Stimulated activated CD4-positive, alpha-beta T cell treated with anti-CD3 and anti-CD28 coated beads, Interleukin-1b, Interleukin-23, amount 100 ng/mL, for 1 hour (primary cell): ENCODE data around the gene LRRC58.
"Not testable (repeated sequence)": the region's sequence is repeated elsewhere in the genome, so short reads cannot be mapped to it uniquely, and the experiment has no call there.

Experiments used
- DNase-seq, 2 donors: peaks; one replicate each; pipeline ENCODE4 v3.0.0-alpha.2; 2020; ENCODE audit warnings: low read depth in 2 of 2

The LRRC58 gene

DNA sequence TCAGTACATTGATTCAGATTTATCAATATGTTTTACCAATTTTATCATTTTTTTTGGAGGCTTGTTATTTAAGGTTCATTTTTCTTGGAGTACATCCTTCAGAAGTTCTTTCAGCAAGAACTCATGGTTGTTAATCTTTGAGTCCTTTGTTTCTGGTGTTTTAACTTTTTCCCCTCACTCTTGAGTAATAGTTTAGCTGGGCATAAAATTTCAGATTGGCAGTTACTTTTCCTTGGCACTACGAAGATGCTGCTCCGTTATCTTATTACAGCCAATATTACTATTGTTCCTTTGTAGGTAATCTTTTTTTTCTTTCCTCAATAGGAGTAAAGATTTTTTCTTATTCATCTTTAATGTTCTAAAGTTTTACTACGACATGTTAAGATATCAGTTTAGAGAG is 9.8 kb downstream of the LRRC58 start:
- no peak for DNase-seq

DNA sequence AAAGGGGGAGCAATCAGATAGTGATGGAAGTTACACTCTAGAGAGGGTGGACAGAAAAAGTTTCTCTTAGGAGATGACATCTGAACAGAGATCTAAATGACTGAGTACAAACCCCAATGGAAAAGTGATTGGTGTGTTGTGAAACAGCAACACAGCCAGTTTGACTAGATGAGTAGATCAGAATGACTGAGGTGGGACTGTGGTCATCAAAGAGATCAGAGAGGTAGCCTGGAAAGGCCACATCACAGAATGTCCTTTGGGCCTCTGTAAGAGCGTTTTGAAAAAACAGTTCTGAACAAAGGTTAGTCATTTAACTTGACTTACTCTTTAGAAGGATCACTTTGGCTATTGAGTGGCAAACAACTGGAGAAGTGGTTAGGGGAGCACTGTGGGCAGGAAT is 10.6 kb downstream of the LRRC58 start:
- no peak for DNase-seq

DNA sequence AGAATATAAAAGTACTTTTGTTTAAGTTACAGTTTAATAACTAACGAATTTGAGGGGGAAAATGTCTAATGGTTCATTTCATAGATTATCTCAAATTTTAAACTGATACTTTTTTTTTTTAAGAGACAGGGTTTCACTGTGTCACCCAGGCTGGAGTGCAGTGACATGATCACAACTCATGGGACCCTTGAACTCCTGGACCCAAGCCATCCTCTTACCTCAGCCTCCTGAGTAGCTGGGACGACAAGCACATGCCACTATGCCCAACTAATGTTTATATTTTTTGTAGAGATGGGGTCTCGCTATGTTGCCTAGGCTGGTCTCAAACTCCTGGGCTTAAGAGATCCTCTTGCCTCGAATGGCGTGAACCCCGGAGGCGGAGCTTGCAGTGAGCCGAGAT is 16.5 kb downstream of the LRRC58 start:
- DNase-seq: no peak

DNA sequence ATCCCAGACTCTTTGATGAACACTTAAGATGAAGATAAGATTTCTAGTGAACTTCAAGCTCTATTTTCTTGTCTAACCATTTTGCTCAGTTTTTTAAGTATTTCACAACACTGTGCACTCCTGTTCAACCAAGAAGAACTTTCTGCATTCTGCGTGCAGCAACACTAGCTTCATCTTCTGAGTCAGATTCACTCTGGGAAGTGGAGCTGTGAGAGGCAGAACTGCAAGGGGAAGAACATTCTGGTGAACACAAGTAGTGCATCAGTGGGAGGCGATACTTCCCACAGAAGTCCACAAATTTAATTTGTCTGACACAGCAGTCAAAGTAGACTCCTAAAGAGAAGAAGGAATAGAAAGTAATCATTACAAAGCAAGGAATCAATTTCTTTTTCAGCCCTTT is 18.1 kb downstream of the LRRC58 start:
- no peak for DNase-seq

DNA sequence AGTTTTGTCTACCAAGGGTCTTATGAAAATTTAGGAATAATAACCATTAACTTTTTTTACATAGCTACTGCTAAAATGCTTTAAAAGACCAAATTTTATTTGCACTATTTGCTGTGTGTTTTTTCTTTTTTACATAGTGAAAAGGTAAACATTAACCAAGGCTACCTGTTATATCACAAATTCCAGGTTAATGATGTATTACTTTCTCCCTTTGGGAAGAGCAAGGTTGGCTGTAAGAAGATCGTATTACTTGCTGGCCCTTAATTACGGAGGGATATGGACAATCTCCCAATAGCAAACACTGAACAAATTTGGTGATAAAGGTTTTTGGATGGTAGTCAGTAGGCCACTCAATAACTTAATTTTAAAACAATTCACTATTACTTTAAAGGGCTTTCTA is 22.4 kb downstream of the LRRC58 start:
- DNase-seq: no peak

DNA sequence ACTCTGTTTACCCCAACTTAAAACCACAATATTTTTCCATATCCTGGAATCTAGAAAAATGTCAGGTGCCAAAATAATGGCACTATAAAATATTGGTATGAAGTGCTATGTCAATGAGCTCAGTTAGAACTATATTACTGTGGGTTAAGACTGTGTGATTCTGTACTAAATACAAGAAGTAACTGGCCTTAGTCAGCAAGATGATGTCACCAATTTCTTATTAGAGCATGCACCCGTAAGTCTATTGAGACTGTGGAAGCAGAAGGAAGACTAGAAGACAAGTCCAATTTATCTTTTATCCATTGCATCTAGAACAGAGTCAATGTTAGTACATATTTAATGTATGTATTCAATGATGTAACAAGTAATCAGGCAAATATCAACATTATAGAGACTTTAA is 25.0 kb downstream of the LRRC58 start:
- DNase-seq: no peak

DNA sequence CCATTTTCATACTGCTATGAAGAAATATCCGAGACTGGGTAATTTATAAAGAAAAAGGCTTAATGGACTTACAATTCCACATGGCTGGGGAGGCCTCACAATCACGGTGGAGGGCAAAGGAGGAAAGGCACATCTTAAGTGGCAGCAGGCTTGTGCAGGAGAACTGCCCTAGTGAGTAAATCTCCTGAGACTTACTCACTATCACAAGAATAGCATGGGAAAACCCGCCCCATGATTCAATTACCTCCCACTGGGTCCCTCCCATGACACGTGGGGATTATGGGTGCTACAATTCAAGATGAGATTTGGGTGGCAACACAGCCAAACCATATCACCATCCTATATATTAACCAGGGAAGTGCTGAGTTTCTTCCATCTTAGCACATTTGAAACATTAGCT is 25.4 kb downstream of the LRRC58 start:
- DNase-seq: not testable (repeated sequence)

DNA sequence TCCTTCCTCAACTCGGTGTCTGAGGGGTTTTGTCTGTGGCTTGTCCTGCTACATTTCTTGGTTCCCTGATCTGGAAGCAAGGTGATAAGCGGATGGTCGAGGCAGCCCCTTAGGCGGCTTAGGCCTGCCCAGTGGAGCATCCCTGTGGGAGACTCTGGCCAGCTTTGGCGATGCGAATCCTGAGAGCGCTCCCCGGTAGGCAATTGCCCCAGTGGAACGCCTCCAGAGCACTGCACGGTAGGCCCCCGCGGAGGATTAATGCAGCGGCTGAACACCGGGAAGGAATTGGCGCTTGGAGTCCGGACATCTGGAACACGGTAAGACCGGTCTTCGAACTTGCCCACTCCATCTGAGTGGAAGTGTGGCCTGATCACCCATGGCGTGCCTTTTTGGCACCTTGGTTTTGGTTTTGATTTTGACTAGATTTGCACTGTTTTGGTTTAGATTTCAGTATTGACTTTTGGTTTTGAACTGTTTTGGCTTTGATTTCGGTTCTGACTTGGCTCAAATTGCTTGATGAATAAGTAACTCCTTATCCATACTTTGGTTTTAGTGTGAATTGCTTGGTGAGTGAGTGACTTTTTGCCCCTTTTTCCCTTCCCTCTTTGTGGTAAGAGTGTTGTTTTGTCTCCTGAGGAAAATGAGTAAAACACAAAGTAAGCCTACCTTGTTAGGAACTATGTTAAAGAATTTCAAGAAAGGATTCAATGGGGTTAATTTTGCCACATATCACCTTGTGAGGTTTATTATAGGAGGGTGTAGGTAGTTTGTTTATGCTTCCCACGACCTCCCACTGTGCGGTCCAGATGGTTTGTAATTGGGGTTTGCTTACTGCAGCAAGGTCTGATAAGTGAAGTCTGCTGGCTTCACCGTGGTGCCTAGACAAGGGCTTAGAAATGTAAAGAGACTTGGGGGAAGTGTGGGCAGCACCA is 37.0 kb downstream of the LRRC58 start:
- DNase-seq: no peak

DNA sequence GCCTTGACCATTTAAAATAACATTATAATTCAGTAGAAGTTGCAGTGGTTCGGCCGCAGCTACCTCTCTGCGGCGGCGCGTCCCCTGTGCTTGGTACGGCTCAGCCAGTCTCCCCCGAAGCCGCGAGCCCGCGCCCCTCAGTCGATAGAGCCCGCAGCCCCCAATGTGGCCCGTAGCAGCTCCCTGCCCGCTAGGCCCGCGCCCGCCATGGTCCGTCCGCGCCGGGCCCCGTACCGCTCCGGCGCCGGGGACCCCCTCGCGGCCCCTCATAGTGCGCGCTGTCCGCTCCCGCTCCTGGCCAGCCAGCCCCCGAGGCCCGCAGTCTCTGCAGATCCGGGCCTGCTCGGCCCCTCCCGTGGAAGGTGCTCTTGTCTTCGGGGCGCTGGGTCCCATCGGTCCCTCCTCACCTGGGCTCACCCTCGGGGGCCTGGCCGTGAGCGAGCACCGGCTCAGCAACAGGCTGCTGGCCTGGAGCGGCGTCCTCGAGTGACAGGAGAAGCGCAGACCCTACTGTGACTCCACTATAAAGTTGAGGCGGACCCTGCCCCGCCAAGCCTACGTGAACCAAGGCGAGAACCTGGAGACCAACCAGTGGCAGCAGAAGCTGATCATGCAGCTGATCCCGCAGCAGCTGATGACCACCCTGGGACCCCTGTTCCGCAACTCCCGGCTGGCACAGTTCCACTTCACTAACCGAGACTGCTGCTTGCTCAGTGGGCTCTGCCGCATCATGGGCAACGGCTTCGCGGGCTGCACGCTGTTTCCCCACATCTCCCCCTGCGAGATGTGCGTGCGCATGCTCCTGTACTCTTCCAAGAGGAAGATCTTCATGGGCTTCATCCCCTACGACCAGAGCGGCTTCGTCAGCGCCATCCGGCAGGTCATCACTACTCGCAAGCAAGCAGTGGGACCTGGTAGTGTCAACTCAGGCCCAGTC is 42.4 kb downstream of the LRRC58 start:
- DNase-seq: no peak

DNA sequence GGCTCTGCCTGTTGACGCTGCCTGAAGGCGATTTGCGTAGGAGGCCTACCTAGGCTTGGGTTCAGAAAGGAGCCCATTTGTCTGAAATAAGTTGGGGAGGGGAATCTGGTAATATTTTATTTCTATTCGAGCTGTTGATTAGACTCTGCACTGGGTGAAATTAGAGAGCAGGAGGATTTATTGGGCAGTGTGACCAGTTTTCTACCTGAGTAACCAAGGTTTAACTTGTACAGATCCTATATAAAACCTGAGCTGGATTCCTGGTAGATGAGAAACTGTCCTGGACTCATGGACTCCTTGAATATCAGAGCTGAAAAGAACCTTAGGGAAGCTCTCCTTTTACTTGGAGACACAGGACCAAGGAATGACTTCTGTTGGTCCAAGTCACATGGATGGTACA is 44.5 kb downstream of the LRRC58 start:
- DNase-seq: no peak

DNA sequence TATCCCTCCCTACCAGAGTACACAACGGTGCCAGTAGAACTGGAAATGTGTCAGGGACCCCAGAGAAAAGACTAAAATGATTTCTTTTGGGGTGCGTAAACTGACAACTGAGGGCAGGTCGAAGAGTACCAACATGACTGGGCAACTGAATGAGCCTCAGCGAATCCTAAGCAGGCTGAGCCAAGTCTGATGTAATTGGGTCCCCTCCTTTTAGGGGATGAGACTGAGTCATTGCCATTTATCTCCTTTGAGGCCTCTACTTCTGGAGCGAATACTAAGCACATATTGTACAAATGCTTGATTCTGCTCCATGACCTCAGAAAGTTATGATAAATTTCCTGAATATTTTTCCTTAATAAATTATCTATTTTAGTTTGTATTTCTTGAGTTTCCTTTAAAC is 46.8 kb downstream of the LRRC58 start:
- DNase-seq: no peak

DNA sequence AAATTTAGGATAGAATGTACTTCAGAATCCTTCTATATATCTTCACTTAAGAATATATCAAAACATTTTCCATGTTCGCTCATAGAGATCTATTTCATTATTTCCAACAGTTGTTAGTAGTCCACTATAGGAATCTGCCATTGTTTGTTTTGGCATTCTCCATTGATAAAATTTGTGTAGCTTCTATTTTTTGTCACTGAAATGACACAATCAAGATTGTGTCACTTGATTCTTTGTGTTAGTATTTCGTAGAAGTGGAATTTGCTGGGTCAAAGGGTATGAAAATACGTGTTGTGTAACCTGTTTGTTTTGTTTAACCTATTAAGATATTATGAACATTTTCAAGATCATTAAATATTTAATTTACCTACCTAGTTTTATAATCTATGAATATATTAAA is 48.2 kb downstream of the LRRC58 start:
- no peak for DNase-seq

DNA sequence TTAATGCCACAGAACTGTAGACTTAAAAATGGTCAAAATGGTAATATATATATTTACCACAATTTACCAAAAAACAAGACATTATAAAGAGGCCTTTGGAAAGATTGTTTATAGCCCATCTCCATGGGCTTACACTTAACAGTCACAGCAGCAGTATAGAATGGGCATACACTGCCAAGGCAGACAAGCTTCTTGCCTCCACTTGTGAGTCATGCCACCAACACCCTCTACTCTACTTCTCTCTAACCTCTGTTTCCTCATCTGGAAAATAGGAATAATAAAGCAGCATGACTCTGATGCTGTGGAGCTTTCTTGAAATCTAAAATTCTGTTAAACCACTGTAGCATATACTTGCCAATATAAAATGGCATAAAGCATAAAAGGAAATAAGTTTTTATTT is 49.8 kb downstream of the LRRC58 start:
- DNase-seq: no peak

DNA sequence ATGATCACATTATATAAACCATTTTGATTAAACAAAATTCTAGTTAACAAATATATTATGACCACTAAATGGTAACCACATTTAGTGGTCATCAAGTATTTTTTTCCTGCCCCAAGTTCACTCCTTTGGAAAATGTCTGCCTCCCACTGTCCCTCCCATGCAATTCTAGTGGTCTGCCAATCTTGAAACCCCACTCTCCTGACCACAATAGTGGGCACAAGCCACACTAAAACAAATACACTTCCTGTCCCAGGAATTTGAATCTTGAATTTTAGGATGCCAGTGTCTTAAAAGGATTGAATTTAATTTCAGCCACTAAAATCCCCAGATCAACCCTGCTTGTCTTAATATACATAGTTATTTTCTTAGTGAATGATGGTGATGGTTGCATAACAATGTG is 50.2 kb downstream of the LRRC58 start:
- DNase-seq: no peak

DNA sequence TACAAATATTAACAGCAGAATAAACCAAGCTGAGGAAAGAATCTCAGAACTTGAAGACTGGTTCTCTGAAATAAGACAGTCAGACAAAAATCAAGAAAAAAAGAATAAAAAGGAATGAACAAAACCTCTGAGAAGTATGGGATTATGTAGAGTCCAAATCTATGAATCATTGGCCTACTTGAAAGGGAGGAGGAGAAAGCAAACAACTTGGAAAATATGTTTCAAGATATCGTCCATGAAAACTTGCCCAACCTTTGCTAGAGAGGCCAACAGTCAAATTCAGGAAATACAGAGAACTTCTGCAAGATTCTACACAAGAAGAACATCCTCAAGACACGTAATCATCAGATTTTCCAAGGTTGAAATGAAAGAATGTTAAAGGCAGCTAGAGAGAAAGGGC is 57.6 kb downstream of the LRRC58 start:
- not testable (repeated sequence) for DNase-seq

DNA sequence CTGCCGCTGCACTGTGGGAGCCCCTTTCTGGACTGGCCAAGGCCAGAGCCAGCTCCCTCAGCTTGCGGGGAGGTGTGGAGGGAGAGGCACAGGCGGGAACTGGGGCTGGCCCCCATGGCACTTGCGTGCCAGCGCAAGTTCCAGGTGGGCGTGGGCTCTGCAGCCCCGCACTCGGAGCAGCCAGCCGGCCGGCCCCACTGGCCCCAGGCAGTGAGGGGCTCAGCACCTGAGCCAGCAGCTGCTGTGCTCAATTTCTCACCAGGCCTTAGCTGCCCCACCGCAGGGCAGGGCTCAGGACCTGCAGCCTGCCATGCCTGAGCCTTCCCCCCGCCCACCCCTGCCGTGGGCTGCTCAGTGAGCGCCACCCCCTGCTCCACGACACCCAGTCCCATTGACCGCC is 59.5 kb downstream of the LRRC58 start:
- no peak for DNase-seq

DNA sequence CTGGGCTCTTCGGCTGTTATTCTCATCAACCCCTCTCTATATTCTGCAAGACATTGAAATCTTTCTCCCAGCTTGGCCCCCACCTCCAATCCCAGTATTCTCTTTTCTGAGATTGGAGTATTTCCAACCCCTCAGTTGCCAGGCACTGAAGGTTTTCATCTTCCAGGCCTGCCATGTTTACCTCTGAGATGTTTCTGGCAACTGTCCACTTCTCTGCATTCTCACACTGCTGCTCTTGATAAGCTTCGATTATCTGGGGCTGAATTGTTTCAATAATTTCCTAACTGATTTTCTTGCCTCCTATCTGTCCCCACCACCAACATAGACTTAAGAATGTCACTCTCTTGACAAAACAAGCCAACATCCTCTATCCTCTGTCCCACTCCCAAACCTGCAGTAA is 62.7 kb downstream of the LRRC58 start:
- no peak for DNase-seq

DNA sequence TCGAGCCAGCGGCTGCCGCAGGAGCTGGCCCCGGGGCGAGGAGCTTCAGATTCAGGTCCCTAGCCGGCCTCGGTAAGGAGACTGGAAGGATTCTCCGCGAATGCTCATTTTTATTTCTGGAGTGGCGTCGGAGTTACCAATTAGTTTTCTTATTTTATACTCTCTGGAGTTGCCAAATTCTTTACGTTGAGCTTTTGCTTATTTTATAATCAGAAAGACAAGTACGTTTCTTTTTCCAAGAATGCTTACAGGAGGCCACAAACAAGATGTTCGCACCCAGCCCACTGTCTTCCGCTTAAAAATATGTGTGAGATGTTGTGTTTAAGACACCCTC is 63.7 kb downstream of the LRRC58 start:
- DNase-seq: no peak

DNA sequence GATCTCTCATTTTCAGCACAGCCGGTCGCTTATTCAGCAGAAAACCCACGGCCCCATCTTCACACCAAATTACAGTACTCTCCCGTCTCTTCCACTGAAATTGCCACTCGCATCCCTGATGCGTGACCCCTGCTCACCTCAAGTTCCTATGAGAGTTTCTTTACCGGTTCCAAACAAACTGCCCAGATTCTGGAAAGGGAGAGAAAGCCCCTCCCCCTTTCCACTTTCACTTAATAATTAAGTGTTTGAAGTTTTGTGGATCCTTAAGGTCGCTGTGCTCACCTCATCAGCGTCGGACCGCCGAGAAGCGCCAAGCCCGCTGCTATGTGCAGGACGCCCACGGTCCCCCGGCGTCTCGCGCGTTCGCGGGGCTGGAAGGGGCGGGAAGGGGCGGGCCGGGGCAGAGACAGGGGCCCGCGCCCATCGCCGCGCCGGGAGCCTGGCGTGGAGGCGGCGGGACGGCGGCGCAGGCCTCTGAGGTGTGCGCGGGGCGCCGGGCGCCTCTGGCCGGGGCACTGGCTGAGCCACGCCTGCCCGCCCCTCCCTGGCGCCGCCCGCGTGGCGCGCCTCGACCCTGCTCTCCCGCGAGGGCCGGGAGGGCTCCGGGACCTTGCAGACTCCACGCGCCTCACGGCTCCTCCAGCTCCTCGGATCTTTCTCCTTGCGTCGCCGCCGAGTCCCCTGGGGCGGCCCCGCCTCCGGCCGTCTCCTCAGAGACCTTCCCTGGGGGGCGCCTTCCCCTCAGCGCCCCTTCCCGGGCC is 64.2 kb downstream of the LRRC58 start, which contains the start of gene GPR156:
GPR156 (minus strand) TSS at position 476 of the 761 bp plus-strand sequence. CDS start 41,124 bp downstream, outside the sequence.
- DNase-seq: no peak

DNA sequence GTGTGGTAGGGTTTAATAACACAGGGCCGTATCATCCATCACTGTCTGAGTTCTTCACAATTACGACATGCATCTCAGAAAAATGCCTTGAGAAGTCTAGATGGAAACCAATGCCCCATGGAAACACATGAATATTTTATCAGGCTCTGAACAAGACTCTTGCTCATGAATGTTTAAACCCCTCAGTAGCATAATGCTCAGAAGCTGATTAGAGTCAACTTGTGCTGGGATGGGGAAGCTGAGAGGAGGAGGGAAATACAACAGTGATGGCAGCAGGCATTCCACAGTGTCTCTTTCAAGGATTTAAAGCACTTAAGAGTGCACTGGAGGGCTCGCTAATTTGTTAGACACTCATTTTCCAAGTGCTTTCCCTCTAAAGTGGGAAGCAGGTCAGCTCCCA is 67.9 kb downstream of the LRRC58 start:
- no peak for DNase-seq

DNA sequence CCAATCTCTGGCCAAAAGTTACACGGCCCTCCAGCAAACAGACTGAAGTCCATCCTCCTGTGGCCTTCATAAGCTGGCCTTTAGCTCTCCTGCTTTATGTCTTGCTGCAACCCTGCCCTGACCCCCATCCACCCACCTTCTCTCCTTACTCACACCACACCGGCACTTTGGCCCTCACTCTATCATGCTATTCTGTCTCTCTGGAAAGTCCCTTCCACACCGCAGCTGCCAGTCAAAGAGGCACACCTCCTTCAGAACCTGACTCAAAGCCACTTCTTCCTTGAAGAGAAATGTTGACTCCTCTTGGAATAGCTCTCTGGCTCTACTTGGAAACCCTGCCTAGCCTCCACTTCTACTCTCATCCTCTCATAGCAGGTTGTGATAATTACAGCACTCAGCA is 68.6 kb downstream of the LRRC58 start:
- no peak for DNase-seq

DNA sequence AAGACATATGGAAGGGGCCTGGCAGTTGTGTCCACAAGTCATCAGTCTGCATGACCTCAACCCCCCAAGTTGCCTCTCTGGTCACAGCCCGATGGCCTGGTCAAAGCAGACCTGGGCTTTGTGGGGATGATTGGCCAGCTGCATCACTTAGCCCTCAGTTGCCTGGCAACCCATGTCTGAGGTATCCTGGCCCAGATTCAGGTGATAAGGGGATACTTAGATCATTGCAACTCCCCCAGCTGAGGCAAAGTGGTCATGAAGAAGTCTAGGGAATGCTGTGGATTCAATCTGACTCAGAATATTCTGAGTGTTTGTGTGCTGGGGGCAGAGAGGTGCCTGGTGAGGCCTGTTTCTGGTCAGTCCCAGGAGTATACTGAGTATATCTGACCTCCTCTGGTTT is 69.1 kb downstream of the LRRC58 start:
- no peak for DNase-seq
